NK-92 treated with Interleukin-12 subunit alpha and Interleukin-12 subunit beta, amount 100 ng/mL, for 24 hours (cell line): ENCODE measurements around the gene DBNDD2.

ENCODE experiments used
- DNase-seq: peaks from one replicate; lab custom pipeline; 2025; lab: John Stamatoyannopoulos, UW

The DBNDD2 gene

DNA sequence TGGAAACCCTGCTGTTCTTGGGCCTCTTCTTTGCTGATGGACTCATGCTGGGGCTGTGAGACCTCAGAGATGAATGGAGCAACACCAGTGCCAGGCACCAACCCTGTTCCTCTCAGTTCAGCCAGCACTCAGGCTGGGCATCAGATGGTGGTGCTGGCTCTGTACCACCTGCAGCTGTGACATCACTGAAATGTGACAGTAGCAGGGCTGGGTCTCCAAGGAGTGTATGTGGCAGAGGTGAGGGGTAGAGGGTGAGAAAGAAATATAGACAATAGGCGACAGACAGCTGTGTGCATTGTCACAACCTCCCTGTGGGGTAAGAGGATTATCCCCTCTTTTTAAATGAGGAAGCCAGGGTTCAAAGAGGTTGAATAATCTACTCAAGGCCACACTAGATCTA, 29.9 kb upstream of the DBNDD2 start, which contains the start of gene TP53TG5:
Gene TP53TG5 (minus strand): TSS at position 135 of the 400 bp plus-strand sequence. CDS start 89 bp downstream, at position 46.
- DNase-seq: no peak

DNA sequence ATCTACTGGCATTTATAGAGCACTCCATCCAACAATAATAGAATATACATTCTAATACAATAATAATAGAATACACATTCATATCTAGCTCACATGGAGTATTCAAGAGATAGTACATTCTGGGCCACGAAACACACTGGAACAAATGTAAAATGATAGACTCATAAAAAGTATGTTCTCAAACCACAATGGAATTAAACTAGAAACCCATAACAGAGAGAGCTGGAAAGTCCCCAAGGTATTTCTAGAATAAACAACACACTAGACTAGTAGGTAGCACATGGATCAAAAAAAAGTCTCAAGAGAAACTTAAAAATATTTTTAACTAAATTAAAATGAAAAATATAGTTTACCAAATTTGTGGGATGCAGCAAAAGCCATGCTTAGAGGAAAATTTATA, 20.8 kb upstream of the DBNDD2 start:
- no peak for DNase-seq

DNA sequence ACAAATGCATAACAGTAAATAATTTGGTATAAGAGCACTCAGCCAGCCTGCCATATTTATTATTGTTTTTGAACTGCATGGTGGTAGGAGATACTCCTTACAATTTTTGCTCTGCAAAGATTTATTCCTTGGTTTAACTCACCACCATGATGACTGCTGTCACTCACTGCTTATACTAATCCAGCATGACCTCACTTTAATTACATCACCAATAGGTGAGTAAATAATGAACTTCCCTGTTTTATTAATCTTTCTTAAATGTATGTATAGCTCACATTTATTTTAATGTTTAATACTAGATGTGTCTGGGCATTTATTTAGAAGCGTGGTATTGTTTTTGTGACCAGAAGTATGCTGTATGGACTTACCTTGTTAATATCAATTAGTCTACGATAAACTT, 17.2 kb upstream of the DBNDD2 start:
- no peak for DNase-seq

DNA sequence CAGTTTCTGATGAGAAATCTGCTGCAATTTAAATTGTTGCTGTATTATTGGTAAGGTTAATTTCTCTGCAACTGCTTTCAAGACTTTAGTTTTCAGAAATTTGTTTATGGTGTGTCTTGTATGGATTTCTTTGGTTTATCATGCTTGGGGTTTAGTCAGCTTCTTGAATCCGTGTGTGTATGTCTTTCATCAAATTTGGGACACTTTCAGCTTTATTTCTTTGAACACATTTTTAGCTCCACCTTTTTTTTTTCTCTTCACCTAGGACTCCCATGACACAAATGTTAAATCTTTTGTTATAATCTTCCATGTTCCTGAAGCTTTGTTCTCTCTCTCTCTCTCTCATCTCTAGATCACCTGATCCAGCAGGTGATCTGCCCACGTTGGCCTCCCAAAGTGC, 16.5 kb upstream of the DBNDD2 start:
- no peak for DNase-seq

DNA sequence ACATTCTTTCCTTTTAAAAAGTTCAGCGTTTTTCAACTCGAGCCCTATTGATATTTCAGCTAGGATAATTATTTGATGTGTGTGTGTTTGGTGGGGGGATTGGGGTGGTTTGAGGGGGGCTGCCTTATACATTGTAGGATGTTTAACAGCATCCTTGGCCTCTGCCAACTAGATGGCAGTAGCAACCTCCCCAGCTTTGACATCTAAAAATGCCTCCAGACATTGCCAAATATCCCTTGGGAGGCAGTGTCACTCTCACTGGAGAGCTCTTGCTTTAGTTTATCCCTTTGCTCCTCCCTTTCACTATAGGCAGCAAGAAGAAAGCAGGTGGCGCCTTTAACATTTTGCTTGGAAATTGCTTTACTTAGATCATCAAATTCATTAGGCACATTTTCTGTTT, 15.4 kb upstream of the DBNDD2 start:
- no peak for DNase-seq

DNA sequence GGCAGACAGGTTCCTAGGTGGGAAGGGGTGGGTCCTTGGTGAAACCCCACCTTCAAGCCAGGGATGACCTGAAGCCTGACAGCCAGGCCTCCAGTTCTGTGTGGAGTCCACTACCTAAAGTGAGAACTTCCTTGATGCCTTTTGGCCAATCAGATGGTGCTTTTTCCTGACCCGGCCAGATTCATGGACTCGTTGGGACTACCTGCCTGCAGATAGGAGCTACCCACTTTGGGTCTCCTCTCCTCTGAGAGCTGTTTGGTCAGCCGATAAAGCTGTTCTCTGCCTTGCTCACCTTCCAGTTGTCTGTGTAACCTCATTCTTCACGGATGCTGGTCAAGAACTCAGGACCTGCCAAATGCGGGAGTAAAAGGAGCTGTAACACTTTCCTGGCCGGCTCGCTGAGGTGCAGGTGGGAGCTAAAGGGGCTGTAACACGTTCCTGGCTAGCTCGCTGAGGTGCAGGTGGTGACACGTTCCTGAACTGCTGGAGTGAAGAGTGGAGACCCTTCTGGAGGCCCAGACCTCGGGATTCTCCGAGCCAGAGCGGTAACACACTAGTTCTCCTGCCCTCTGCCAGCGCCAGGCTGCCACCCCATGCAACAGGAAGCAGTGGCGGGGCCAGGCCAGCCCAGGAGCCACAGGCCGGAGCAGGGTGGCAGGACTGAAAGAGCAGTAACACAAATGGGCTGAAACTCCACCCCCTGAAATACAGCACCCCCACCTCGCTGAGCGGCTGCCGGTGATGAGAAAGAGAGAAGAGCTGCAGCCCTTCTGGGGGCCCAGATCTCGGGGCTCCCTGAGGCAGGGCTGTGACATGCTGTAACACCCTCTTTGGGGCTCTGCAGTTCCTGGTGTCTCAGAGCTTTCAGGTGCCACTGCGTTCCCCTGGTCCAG, 13.6 kb upstream of the DBNDD2 start:
- DNase-seq: no peak

DNA sequence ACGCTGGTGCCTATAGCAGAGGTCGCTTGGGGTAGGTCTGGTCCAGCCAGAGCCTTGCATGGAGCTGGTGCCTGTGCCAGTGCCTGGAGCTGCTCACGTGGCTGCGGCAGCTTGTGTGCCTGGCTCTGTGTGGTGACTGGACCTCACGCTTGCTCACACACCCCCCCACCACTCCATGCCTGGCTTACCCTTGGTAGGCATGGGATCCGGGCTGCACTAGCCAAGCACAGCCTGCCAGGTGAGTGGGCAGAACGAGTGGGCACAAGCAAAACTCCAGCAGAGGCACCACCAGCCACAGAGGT, 13.0 kb upstream of the DBNDD2 start:
- no peak for DNase-seq

DNA sequence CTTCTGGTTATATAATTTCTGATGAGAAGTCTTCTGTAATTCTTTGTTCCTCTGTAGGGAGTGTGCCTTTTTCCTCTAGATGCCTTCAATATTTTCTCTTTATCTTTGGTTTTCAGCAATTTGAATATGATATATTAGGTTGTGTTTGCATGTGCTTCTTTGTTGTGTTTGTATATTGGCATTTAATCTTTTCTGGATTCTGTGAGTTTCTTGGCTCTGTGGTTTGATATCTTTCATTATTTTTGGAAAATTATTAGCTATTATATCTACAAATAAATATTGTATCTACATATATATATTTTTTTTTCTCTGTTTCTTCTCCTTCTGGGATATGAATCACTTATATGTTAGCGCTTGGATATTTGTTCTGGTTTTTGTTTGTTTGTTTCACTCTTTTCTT, 9.1 kb upstream of the DBNDD2 start:
- no peak for DNase-seq

DNA sequence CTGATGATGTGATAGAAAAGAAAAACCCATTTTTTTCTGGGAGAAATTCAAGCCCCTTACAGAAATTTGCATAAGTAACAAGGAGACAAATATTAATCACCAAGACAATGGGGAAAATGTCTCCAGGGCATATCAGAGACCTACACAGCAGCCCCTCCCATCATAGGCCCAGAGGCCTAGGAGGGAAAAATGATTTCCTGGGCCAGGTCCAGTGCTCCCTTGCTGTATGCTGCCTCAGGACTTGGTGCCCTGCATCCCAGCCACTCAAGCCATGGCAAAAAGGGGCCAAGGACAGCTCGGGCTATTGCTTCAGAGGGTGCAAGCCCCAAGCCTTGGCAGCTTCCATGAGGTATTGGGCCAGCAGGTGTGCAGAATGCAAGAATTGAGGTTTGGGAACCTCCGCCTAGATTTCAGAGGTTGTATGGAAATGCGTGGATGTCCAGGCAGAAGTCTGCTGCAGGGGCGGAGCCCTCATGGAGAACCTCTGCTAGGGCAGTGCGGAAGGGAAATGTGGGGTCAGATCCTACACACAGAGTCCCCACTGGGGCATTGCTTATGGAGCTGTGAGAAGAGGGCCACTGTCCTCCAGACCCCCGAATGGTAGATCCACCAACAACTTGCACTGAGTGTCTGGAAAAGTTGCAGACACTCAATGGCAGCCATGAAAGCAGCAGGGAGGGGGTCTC, 7.6 kb upstream of the DBNDD2 start:
- DNase-seq: no peak

DNA sequence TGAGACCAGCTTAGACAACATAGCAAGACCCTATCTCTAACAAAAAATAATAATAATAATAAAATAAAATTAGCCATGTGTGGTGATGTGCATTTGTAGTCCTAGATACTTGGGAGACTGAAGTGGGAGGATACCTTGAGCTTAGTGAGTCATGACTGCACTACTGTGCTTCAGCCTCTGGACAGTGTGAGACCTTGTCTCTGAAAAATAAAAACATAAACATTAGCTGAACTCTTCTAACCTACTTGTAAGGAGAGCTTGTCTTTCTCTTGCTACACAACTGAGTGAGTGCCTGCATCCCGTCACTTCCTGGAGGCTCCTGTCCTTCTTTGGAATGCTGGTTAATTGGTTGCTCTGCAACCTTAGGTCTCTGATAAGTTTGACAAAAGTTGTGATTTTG, 5.1 kb upstream of the DBNDD2 start:
- no peak for DNase-seq

DNA sequence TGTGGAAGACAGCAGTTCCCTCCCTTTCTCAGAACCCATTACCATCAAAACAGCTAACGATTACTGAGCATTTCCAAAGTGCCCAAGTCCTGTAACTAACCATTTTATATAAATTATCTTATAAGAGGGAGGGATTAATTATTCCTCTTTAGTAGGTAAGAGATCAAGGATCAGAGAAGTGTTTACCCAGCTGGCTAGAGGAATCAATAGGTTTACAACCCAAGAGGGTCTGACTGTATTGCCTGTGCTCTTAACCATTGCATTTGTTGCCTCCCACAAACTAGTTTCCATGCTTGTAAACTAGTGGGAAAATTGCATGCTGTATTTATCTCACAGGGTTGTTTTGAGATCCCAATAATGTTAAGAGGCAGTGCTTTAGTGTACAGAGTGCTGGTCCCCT, 3.7 kb upstream of the DBNDD2 start:
- DNase-seq: no peak

DNA sequence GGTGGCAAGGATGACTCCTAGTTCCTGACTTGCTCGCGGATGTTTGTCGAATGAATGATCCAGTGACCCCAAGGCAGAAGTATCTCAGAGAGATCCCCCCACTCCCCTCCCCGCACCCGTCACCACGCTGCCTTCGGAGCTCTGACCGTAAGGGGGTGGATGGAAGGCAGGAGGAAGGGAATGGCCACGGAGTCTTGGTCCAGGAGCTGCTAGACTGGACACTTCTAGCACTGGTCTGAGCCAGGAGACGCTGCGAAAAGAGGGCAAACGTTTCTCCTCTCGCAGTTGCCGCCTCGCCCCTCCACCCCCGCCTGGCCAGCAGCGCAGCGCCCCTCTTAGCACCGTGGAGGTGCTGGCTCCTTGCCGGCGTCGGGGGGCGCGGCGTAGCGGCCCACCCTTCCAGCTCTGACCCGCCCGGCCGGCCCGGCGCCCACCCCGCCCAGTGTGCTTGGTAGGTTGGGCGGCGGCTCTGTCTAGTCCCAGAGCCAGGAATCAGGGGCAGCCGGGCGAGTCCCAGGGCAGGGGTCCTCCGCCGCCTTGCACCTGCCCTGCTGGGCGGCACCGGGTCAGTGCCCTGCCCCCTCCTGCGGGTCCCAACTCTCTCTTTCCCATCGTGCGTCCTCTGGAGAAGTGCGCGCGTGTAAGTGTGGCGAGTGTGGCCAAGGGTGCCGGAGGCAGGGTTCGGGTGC, 2.4 kb upstream of the DBNDD2 start:
- DNase-seq: no peak

DNA sequence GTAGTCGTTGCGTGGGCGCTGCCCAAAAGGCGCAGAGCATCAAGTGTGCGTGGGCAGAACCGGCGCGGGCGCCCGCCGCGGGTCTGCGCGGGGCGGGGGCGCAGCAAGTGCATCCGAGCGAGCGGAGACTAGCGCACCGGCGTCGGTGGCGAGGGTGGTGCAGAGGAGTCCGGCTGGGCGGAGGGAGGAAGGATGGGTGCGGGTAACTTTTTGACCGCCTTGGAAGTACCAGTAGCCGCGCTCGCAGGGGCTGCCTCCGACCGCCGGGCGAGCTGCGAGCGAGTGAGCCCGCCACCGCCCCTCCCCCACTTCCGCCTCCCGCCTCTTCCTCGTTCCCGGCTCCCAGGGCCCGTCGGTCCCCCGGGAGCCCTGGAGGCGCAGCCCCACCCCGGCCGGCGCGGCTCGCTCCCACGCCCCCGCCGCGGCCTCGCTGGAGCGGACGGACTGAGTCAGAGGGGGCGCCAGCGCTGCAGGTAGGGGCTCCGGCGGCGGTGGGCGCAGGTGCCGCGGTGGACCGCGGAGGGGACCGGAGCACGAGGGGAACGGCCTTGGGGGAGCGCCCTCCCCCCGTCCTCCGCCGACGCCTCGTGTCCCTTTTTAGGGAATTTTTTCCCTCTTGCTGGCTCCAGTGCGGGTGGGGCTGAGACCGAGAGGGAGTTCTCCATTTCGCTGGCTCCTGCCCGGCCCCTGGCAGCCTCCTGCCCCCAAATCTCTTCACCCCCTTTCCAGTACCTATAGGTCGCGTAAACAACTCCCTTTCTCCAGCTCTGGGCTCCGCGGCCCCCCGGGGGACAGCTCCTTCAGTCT, 1.6 kb upstream of the DBNDD2 start:
- no peak for DNase-seq

DNA sequence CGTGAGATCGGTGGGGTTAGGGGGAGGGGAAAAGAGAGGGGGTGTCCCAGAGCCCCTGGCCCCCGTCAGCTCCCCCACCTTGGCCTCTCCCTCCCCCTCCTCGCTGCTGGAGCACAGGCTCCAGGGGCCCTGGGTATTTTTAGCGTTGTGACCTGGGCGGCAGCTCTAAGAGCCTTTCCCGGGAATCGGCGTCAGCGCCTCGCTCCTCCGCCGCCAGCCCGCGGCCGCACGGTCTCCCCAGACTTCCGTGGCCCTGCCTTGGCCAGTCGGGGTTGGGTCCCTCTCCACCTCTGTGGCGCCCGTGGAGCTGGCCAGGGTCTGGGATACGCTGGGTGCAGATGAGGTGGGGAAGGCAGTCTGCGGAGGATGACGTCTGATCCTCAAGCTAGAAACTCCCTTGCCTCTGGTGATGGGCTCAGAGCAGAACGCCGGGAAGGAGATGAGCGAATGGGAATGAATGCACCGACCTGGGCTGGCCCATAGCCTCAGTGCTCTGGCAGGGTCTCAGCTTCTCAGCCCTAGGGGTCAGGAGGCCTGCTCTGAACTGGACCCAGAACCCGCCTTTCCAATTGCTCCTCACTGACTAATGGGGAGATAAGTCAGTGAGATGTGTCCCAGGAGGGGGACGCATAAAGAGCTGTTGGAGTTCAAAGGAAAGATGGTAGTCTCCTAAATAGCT, 883 bp upstream of the DBNDD2 start:
- no peak for DNase-seq

DNA sequence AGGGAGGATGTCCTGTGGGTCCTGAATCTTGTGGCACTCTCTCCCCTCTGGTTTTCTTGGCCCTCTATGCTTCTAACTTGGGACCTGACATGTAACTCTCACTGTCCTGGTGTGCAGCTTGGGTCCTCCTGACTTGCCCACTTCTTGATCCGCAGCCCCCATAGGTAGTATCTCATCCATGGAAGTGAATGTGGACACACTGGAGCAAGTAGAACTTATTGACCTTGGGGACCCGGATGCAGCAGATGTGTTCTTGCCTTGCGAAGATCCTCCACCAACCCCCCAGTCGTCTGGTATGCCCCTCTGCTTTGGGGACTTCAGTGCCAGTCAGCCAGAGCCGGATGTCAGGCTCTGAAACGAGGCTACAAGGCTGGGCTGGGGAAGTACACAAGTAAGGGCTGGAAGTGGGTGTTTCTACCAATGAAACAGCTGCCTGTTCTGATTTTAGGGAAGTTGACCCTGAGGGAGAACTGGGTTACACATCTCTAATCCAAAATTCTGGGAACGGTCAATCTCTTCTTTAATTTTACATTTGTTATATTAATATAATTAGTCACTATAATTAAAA, 641 bp downstream of the DBNDD2 start:
- no peak for DNase-seq

DNA sequence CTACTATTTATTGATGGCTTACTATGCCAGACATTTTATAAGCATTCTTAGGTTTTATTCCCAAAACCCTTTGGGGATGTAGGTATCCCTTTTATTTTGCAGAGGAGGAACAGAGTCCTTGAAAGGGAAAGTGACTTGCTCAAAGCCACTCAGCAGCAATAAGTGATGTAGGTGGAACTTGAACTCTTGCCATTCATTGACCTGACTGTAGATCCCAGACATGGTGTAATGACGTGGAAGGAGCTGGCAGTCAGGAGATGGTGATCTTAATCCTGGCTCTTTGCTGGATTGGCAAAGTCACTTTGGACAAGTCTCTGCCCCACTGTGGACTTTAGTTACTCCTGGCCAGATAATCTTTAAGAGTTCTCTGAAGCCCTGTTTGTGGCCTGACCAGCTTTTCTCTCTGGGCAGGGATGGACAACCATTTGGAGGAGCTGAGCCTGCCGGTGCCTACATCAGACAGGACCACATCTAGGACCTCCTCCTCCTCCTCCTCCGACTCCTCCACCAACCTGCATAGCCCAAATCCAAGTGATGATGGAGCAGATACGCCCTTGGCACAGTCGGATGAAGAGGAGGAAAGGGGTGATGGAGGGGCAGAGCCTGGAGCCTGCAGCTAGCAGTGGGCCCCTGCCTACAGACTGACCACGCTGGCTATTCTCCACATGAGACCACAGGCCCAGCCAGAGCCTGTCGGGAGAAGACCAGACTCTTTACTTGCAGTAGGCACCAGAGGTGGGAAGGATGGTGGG, 1.6 kb downstream of the DBNDD2 start:
- DNase-seq: no peak

DNA sequence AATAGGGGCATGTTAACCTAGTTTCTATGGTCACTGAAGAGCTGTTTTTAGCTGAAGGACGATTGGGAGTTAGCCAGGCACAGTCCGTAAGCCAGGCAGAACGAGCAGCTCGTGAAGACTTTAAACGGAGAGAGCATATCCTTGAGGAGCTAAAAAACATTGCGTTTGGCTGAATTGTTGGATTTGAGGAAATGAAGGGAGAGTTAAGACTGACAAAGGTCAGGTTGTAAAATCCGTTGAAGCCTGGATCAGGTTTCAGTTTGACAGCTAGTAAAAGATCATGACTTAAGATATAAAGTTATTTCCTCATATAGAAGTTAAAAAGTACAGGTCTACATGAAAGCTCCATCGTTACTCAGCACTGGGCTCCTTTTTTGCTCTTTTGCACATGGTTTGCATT, 2.8 kb downstream of the DBNDD2 start:
- DNase-seq: no peak

DNA sequence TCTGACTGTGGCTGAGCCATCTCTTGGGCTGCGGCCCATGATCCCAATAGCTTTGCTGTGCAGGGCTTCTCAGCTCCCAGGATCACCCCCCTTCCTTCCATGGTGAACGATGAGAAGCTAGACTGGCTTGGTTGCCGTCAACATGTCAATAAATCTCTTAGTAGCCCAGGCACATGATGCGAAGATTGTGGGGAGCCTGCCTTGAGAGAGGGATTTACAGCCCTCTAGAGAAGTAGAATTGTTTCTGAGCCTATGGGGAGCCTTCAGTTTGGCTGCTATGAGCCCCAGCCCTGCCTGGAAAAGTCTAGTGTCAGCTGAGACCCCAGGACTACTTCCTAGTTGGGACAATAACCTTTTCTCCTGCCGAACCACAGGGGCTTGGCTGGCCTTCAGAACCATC, 4.6 kb downstream of the DBNDD2 start:
- no peak for DNase-seq

DNA sequence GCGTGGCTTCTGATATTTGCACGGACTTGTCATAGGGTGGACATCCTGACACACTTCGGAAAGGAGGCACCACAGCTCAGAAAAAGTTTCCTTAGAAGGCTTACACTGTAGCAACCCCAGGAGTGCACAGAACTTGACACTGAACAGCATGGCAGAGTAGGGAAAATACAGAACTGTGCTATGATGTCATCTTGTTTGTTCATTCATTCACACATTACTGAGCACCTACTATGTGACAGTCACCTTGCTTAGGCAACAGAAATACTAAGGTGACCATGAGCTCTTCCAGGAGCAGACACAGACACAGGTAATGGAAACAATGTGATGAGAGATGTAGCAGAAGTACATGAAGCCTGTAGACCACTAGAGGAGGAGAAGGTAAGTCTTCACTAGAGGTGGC, 5.4 kb downstream of the DBNDD2 start:
- no peak for DNase-seq

DNA sequence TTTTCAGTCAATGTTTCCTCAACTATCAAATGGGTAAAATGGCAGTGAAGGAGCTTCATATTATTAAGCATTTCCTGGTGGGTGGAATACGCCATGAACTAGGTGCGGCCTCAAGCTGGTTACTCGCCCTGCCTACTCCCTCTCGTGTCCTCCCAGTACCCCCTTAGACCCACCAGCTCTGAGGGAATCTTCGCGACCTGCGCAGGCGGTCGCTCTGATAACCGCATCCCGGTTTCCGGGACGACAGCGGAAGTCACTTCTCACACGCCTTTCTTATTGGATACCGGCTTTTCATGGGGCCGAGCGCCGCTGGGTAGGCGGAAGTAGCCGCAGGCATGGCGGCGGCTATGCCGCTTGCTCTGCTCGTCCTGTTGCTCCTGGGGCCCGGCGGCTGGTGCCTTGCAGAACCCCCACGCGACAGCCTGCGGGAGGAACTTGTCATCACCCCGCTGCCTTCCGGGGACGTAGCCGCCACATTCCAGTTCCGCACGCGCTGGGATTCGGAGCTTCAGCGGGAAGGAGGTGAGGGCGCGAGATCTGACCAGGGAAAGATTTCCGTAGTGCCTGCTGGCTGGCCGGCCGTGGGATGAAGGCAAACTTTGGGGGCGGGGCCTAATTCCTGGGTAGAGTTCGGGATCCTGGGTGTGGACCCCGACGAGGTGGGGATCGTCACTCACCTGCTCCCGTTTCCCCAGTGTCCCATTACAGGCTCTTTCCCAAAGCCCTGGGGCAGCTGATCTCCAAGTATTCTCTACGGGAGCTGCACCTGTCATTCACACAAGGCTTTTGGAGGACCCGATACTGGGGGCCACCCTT, 7.9 kb downstream of the DBNDD2 start, which contains the start of gene PIGT:
Gene PIGT (plus strand): TSS at position 320 of the 816 bp plus-strand sequence. CDS start 16 bp downstream, at position 336.
- peak; percentile 73 for DNase-seq
